Muscle layer of duodenum (tissue), 2 donors: ENCODE data around the gene TRIM24.
"Not testable (repeated sequence)": the region's sequence is repeated elsewhere in the genome, so short reads cannot be mapped to it uniquely, and the experiment has no call there.

Experiments used
- H3K27ac ChIP-seq: one replicate; pipeline ENCODE4 v1.7.0; 2013; ENCODE audit warnings: mild to moderate bottlenecking, low read length
- H3K27me3 ChIP-seq: one replicate; pipeline ENCODE4 v1.7.0; 2013; ENCODE audit warnings: low read depth, mild to moderate bottlenecking, control low read depth, low read length
- H3K36me3 ChIP-seq, 2 donors: one replicate each; pipeline ENCODE4 v1.7.0; 2013; ENCODE audit warnings: low read length in 2 of 2, control low read depth in 1 of 2, mild to moderate bottlenecking in 1 of 2; ENCODE audit not compliant: insufficient read depth in 2 of 2, control insufficient read depth in 1 of 2
- H3K4me1 ChIP-seq, 2 donors: one replicate each; pipeline ENCODE4 v1.7.0; 2013; ENCODE audit warnings: low read length in 2 of 2, mild to moderate bottlenecking in 2 of 2, control low read depth in 1 of 2, moderate library complexity in 1 of 2; ENCODE audit not compliant: insufficient read depth in 2 of 2, control insufficient read depth in 1 of 2
- H3K4me3 ChIP-seq, 2 donors: one replicate each; pipeline ENCODE4 v1.7.0; 2013; ENCODE audit warnings: low read length in 2 of 2, low read depth in 1 of 2, mild to moderate bottlenecking in 1 of 2
- H3K9me3 ChIP-seq, 2 donors: one replicate each; pipeline ENCODE4 v1.7.0; 2013; ENCODE audit warnings: low read length in 2 of 2, control low read depth in 1 of 2, mild to moderate bottlenecking in 1 of 2; ENCODE audit not compliant: control insufficient read depth in 1 of 2
- donor health status: healthy.

The TRIM24 gene

DNA sequence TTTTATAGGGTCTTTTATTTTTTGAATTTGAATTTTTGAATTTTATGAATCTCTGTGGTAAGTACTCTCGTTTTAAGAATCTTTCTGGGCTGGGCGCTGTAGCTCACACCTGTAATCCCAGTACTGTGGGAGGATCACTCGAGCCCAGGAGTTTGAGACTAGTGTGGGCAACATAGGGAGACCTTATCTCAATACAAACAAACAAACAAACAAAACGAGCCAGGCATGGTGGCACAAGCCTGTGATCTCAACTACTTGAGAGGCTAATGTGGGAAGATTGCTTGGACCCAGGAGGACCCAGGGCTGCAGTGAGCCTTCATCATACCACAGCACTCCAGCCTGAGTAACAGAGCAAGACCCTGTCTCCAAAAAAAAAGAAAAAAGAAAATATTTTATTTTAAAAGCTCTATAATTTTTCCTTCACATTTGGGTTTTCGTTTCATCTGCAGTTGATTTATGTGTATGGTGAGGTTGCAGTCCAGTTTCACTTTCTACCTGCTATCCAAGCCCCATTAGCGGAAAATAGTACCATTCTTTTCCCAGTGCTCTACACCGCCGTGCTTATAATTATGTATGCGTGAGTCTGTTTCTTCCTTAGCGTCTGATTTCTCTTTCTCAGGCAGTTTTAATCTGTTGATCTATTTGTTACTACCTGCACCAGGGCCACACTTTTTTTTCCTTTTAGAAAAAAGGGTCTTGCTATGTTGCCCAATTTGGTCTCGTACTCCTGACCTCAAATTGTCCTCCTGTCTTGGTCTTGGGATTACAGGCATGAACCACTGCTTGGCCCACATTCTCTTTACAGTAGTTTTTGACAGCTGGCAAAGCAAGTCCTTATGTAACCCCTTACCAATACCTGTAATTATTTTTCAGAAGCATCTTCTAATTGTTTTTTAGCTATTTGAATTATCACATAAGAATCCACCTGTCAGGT, 21.7 kb downstream of the TRIM24 start:
- H3K27ac ChIP-seq = no peak overlapping the region

DNA sequence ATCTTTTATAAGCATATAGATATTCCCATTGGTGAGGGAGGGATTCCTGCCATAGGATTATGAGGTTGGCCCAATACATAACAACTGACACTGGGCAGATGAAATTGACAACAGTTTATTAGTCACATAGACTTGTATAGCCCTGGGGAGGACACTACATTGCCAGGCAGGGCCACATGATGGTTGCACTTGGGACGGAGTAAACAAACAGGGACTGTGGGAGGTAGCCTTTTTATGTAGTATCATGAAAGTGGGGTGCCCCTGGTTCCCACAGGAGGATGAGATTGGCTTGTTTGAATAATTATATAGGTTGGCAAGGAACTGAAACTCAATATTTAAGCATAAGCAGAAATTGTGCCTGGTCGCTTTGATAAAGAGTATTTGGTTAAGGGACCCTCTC, 23.5 kb downstream of the TRIM24 start:
- no peaks in the 10 kb centered on the region for H3K36me3 ChIP-seq
- H3K9me3 ChIP-seq = no peaks in the 10 kb centered on the region
- no peaks in the 10 kb centered on the region for H3K27me3 ChIP-seq
- no peaks in the 10 kb centered on the region for H3K4me1 ChIP-seq
- no peak overlapping the region for H3K4me3 ChIP-seq
- H3K27ac ChIP-seq = no peak overlapping the region

More for the DNA sequence above, 21.7 kb downstream of the TRIM24 start:
- no peak overlapping the region for H3K4me3 ChIP-seq
- no peaks in the 10 kb centered on the region for H3K27me3 ChIP-seq
- no peaks in the 10 kb centered on the region for H3K36me3 ChIP-seq
- H3K9me3 ChIP-seq = no peaks in the 10 kb centered on the region
- H3K4me1 ChIP-seq = no peaks in the 10 kb centered on the region

DNA sequence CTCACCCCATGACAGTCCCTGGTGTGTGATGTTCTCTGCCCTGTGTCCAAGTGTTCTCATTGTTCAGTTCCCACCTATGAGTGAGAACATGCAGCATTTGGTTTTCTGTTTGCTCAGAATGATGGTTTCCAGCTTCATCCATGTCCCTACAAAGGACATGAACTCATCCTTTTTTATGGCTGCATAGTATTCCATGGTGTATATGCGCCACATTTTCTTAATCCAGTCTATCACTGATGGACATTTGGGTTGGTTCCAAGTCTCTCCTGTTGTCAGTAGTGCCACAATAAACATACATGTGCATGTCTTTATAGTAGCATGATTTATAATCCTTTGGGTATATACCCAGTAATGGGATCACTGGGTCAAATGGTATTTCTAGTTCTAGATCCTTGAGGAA, 25.4 kb downstream of the TRIM24 start:
- not testable (repeated sequence) for H3K27me3 ChIP-seq, H3K4me3 ChIP-seq, H3K36me3 ChIP-seq, H3K4me1 ChIP-seq, H3K27ac ChIP-seq, H3K9me3 ChIP-seq

DNA sequence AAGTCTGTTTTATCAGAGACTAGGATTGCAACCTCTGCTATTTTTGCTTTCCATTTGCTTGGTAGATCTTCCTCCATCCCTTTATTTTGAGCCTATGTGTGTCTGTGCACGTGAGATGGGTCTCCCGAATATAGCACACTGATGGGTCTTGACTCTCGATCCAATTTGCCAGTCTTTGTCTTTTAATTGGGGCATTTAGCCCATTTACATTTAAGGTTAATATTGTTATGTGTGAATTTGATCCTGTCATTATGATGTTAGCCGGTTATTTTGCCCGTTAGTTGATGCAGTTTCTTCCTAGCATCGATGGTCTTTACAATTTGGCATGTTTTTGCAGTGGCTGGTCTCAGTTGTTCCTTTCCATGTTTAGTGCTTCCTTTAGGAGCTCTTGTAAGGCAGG, 29.1 kb downstream of the TRIM24 start:
- H3K27me3 ChIP-seq, H3K27ac ChIP-seq, H3K4me1 ChIP-seq, H3K4me3 ChIP-seq, H3K9me3 ChIP-seq, H3K36me3 ChIP-seq: not testable (repeated sequence)

DNA sequence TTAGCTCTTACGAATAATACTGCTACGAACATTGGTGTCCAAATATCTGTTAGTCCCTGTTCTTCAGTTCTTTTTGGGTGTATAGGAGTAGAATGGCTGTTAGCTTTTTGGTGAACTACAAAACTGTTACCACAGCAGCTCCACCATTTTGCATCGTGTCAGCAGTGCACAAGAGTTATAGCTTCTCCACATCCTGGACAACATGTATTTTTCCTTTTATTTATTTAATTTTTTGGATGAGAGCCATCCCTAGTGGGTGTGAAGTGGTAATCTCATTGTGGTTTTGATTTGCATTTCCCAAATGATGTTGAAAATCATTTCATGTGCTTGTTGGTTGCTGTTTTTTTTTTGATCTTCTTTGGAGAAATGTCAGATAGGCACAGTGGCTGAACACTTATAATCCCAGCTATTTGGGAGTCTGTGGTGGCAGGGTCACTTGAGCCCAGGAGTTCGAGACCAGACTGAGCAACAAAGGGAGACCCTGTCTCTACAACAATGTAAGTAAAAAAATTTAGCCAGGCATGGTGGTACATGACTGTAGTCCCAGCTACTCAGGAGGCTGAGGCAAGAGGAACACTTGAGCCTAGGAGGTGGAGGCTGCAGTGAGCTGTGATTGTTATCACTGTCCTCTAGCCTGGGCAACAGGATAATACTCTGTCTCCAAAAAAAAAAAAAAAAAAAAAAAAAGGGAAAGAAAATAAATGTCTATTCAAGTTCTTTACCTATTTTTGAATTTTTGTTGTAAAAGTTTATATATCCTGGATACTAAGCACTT, 31.7 kb downstream of the TRIM24 start:
- H3K4me3 ChIP-seq = no peak overlapping the region
- no peak overlapping the region for H3K27ac ChIP-seq
- no peaks in the 10 kb centered on the region for H3K36me3 ChIP-seq
- no peaks in the 10 kb centered on the region for H3K9me3 ChIP-seq
- no peaks in the 10 kb centered on the region for H3K27me3 ChIP-seq
- no peaks in the 10 kb centered on the region for H3K4me1 ChIP-seq

DNA sequence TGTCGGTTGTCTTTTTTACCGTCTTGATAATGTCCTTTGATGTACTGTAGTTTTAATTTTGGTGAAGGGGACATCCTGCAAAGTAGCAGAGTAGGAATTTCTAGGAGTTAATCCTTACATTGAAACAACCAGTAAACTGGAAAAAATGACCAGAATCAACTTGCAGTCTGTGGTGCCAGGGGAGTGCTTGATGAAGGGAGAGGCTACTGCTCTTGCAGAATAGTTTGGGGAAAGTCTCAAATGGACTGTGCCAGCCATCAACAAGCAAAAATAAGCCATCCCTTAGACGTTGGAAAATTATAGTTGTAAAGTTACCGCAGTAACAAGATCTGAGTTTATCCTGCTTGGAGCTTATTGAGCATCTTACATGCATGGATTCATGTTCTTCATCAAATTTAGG, 32.4 kb downstream of the TRIM24 start:
- no peak overlapping the region for H3K27ac ChIP-seq
- no peak overlapping the region for H3K4me3 ChIP-seq
- no peaks in the 10 kb centered on the region for H3K27me3 ChIP-seq
- no peaks in the 10 kb centered on the region for H3K9me3 ChIP-seq
- H3K36me3 ChIP-seq = no peaks in the 10 kb centered on the region
- no peaks in the 10 kb centered on the region for H3K4me1 ChIP-seq

DNA sequence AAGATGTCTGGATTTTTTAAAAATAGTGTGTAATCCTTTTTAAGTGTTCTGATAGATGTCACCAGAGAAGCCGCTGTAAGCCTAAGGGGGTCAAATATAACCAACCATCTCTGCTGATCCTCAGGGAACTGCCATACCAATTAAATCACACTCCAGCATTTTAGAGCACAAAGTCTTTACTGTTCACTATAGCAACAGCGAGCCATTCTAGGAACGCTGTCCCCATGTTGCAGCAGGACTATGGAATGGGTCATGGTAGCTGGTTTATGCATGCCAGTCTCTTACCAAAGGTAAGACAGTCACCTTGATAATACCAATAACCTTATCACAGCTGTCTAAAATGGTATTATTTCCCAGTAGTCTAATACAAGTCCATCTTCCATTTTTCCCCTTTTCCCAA, 33.5 kb downstream of the TRIM24 start:
- Histone ChIP-seq H3K4me1 (no peaks in the 10 kb centered on the region), H3K27ac (no peak overlapping the region), H3K36me3 (no peaks in the 10 kb centered on the region), H3K9me3 (no peaks in the 10 kb centered on the region), H3K27me3 (no peaks in the 10 kb centered on the region), H3K4me3 (no peak overlapping the region)

DNA sequence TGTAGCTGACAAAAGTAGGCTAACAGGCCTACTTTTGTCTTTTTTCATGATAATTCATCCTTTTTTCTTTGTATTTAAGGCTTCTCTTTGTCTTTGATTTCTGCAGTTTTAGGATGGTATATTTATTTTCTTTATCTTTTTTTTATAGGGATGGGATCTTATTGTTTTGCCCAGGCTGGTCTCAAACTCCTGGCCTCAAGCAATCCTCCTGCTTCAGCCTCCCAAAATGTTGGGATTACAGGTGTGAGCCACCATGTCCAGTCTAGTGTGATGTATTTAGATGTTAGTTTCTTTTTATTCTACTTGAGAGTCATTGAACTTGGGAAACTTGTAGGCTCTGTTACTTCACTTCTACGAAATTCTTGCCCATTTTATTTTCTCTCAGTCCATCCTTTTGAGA, 35.4 kb downstream of the TRIM24 start:
- no peaks in the 10 kb centered on the region for H3K9me3 ChIP-seq
- H3K27me3 ChIP-seq = no peaks in the 10 kb centered on the region
- H3K4me3 ChIP-seq = no peak overlapping the region
- H3K27ac ChIP-seq = no peak overlapping the region
- no peaks in the 10 kb centered on the region for H3K4me1 ChIP-seq
- H3K36me3 ChIP-seq = no peaks in the 10 kb centered on the region

DNA sequence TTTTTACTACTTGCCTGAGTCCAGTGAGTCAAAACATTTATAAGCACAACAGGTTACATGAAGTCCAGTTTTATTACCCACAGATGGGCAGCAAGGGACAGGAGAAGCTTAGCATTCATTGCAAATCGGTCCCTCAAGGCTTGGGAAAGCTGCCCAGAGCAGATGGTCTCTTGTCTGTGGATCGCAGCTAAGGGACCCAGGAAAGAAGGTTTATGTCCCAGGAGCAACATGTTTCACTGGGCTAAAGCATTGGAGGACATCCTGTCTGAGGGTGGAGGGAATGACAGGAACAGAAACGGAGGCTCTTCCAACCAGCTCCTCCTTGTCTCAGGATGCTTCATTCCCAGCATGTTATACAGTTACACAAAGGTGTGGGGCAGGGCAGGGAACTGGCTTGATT, 39.3 kb downstream of the TRIM24 start:
- Histone ChIP-seq H3K9me3 (no peaks in the 10 kb centered on the region), H3K36me3 (no peaks in the 10 kb centered on the region), H3K4me3 (no peak overlapping the region), H3K27me3 (no peaks in the 10 kb centered on the region), H3K4me1 (no peaks in the 10 kb centered on the region), H3K27ac (no peak overlapping the region)

DNA sequence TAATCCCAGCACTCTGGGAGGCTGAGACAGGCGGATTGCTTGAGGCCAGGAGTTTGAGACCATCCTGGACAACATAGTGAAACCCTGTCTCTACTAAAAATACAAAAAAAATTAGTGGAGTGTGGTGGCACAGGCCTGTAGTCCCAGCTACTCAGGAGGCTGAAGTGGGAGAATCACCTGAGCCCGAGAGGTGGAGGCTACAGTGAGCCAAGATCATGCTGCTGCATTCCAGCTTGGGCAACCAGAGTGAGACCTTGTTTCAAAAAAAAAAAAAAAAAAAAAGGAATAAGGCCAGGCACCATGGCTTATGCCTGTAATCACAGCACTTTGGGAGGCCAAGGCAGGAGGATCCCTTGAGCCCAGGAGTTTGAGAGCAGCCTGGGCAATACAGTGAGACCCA, 40.2 kb downstream of the TRIM24 start:
- H3K4me3 ChIP-seq, H3K27me3 ChIP-seq, H3K9me3 ChIP-seq, H3K36me3 ChIP-seq, H3K27ac ChIP-seq, H3K4me1 ChIP-seq: not testable (repeated sequence)

DNA sequence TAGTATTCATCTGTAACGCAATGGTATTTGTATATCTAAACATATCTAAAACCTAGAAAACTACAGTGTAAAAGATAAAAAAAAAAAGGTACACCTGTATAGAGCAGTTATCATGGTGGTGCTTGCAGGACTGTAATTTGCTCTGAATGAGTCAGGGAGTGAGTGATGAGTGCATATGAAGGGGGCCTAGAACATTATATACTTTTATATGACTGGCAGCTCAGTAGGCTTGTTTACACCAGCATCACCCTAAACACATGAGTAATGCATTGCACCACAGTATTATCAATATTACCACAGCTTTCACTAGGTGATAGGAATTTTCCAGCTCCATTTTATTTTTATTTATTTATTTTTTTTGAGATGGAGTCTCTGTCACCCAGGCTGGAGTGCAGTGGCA, 40.8 kb downstream of the TRIM24 start:
- no peak overlapping the region for H3K4me3 ChIP-seq
- no peaks in the 10 kb centered on the region for H3K36me3 ChIP-seq
- H3K27me3 ChIP-seq = no peaks in the 10 kb centered on the region
- no peaks in the 10 kb centered on the region for H3K9me3 ChIP-seq
- H3K4me1 ChIP-seq = no peaks in the 10 kb centered on the region
- H3K27ac ChIP-seq = no peak overlapping the region
